K562 treated with DMSO at 1 percent for 24 hours (cell line): Measurements from ENCODE around the gene UTP14C. TPM values are rescaled to one million over a fixed set of nuclear protein-coding genes. Genes with fewer than 3 reads are reported as not detected.

Experiments used
- total RNA-seq: library from RNA; unstranded; fragments of 300-600 nt; gene quantifications from 2 replicates; pipeline ENCODE4 v1.2.3, GENCODE V29; 2022; ENCODE audit warnings: low read depth; ENCODE audit not compliant: insufficient read depth

UTP14C gene, protein sequence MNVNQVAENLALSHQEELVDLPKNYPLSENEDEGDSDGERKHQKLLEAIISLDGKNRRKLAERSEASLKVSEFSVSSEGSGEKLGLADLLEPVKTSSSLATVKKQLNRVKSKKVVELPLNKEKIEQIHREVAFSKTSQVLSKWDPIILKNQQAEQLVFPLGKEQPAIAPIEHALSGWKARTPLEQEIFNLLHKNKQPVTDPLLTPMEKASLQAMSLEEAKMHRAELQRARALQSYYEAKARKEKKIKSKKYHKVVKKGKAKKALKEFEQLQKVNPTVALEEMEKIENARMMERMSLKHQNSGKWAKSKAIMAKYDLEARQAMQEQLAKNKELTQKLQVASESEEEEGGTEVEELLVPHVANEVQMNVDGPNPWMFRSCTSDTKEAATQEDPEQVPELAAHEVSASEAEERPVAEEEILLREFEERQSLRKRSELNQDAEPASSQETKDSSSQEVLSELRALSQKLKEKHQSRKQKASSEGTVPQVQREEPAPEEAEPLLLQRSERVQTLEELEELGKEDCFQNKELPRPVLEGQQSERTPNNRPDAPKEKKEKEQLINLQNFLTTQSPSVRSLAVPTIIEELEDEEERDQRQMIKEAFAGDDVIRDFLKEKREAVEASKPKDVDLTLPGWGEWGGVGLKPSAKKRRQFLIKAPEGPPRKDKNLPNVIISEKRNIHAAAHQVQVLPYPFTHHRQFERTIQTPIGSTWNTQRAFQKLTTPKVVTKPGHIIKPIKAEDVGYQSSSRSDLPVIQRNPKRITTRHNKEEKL
- total RNA-seq: 3.2 and 3.3 TPM in 2 replicates

DNA sequence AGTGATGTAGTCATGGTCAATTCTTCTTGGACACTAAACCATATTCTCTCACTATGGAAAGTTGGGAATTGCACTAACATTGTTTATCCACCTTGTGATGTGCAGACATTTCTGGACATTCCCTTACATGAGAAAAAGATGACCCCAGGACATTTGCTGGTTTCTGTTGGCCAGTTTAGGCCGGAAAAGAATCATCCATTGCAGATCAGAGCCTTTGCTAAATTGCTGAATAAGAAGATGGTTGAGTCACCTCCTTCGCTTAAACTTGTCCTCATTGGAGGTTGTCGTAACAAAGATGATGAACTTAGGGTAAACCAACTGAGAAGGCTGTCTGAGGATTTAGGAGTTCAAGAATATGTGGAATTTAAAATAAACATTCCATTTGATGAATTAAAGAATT lies at the start of gene UTP14C:
UTP14C (plus strand) TSS at position 211 of the 400 bp plus-strand sequence. CDS start 4,114 bp downstream, outside the sequence.

GRCh38 chr13:52010890-52011631 lies 13.4 kb upstream of the UTP14C start, which contains the start of gene ATP7B:
TSS of gene ATP7B (minus strand) at chr13:52011450. CDS start at chr13:52011337, 113 bp downstream.

GRCh38 chr13:52011632-52012511 lies 12.6 kb upstream of the UTP14C start, which contains the start of gene ALG11:
TSS of gene ALG11 (plus strand) at chr13:52012398. CDS start at chr13:52012419, 21 bp downstream.

Other genes starting within 250 kb of the UTP14C start
- 1.6 and 2.9 TPM in 2 replicates for gene DHRS12, start 220.5 kb upstream of the UTP14C start, total RNA-seq
- not detected in 2 replicates for gene TMEM272, start 179.5 kb upstream of the UTP14C start, total RNA-seq
- 0.67 TPM in 1 of 2 replicates, not detected in the other for gene CCDC70, start 162.7 kb upstream of the UTP14C start, total RNA-seq
- 7.9 TPM in 2 replicates for gene ATP7B, start 13.2 kb upstream of the UTP14C start, total RNA-seq
- gene ALG11, start 12.3 kb upstream of the UTP14C start, total RNA-seq: 10.9 and 11.5 TPM in 2 replicates
- 0.28 TPM in 1 of 2 replicates, not detected in the other for gene NEK5, start 104.4 kb downstream of the UTP14C start, total RNA-seq
- gene NEK3, start 134.9 kb downstream of the UTP14C start, total RNA-seq: 5.3 and 7.5 TPM in 2 replicates